ENCODE measurements around the gene COTL1. TPM values are rescaled to one million over a fixed set of nuclear protein-coding genes. Genes with fewer than 3 reads are reported as not detected.

Gene COTL1
- total and polyA plus RNA-seq, 2 of the 13 experiments (the other 11 are each of a cell fraction or from before 2014, with no cell fraction given): 8.7 to 16.9 TPM

DNA sequence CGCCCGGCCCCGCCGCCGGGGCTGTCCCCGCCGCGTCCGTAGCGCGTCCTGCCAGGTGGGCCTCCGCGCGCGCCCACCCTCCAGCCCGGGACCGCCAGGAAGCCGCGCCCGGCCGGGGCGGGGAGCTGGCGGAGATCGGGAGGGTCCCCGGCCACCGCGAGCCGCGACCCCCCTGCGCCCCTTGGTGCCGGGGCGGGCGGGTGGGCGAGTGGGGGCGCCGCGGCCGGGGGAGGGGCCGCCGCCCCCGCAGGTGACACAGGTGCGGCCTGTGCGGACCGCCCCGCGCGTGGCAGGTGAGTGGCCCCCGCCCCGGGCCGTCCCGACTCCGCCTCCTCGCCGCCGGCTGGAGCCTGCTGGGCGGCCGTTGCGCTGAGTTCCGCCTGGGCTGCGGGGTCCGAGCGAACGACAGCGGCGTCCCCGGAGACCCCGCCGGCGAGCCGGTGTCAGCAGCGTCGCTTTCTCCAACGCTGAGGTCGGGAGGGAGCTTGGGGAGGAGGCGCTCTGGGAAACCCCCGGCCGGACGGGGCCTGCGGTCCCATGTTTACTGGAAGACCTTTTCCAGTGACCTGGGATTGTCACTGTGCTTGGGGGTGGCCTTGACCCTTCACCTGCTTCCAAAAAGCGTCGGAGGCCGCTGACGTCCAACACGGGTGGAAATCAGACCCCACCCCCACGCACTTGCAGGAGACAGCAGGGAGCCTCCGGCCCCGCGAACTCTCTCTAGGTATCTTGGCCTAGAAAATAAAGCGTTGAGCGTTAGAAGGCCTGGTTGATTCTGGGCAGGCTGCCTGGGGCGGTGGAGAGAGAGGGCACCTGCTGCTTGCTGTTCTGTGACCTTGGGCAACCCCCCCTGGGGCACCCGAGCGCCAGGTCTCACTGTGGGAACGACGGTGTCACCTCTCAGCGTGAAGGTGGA is 31.0 kb upstream of the COTL1 start (continued):
- TF ChIP-seq, protein P1, sequence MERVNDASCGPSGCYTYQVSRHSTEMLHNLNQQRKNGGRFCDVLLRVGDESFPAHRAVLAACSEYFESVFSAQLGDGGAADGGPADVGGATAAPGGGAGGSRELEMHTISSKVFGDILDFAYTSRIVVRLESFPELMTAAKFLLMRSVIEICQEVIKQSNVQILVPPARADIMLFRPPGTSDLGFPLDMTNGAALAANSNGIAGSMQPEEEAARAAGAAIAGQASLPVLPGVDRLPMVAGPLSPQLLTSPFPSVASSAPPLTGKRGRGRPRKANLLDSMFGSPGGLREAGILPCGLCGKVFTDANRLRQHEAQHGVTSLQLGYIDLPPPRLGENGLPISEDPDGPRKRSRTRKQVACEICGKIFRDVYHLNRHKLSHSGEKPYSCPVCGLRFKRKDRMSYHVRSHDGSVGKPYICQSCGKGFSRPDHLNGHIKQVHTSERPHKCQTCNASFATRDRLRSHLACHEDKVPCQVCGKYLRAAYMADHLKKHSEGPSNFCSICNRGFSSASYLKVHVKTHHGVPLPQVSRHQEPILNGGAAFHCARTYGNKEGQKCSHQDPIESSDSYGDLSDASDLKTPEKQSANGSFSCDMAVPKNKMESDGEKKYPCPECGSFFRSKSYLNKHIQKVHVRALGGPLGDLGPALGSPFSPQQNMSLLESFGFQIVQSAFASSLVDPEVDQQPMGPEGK (CRISPR knock-in tag; IDR thresholded peaks at IDR 0.05): no peak
- TF ChIP-seq EZH2 (conservative IDR thresholded peaks at IDR 0.05; ENCODE audit: low read depth, low read length) (no peak), PCBP2 (optimal IDR thresholded peaks at IDR 0.05; ENCODE audit: low read depth, low read length, poor library complexity, severe bottlenecking) (no peak), KAT8 (CRISPR knock-in tag; IDR thresholded peaks at IDR 0.05) (peak; percentile 30; the same call in 1 of the 2 replicates), HNF4G (IDR thresholded peaks at IDR 0.05; ENCODE audit: borderline replicate concordance, low read depth, low read length) (no peak; the same call in 1 of the 2 replicates), HNF4G (CRISPR knock-in tag; IDR thresholded peaks at IDR 0.05; ENCODE audit: borderline replicate concordance, low read depth) (no peak), ZNF432 (CRISPR knock-in tag; IDR thresholded peaks at IDR 0.05; ENCODE audit: borderline replicate concordance) (no peak), KDM4B (CRISPR knock-in tag; IDR thresholded peaks at IDR 0.05) (no peak), ZNF382 (CRISPR knock-in tag; IDR thresholded peaks at IDR 0.05; ENCODE audit: borderline replicate concordance) (no peak), AKAP8 (CRISPR knock-in tag; IDR thresholded peaks at IDR 0.05) (no peak; the same call in 1 of the 2 replicates), ZNF20 (CRISPR knock-in tag; IDR thresholded peaks at IDR 0.05) (no peak)
- TF ChIP-seq, protein P2, sequence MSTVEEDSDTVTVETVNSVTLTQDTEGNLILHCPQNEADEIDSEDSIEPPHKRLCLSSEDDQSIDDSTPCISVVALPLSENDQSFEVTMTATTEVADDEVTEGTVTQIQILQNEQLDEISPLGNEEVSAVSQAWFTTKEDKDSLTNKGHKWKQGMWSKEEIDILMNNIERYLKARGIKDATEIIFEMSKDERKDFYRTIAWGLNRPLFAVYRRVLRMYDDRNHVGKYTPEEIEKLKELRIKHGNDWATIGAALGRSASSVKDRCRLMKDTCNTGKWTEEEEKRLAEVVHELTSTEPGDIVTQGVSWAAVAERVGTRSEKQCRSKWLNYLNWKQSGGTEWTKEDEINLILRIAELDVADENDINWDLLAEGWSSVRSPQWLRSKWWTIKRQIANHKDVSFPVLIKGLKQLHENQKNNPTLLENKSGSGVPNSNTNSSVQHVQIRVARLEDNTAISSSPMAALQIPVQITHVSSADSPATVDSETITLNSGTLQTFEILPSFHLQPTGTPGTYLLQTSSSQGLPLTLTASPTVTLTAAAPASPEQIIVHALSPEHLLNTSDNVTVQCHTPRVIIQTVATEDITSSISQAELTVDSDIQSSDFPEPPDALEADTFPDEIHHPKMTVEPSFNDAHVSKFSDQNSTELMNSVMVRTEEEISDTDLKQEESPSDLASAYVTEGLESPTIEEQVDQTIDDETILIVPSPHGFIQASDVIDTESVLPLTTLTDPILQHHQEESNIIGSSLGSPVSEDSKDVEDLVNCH (CRISPR knock-in tag; IDR thresholded peaks at IDR 0.05): no peak
- TF ChIP-seq, protein P3, sequence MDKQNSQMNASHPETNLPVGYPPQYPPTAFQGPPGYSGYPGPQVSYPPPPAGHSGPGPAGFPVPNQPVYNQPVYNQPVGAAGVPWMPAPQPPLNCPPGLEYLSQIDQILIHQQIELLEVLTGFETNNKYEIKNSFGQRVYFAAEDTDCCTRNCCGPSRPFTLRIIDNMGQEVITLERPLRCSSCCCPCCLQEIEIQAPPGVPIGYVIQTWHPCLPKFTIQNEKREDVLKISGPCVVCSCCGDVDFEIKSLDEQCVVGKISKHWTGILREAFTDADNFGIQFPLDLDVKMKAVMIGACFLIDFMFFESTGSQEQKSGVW (CRISPR knock-in tag; IDR thresholded peaks at IDR 0.05; ENCODE audit: borderline replicate concordance): no peak
- TF ChIP-seq, protein P4, sequence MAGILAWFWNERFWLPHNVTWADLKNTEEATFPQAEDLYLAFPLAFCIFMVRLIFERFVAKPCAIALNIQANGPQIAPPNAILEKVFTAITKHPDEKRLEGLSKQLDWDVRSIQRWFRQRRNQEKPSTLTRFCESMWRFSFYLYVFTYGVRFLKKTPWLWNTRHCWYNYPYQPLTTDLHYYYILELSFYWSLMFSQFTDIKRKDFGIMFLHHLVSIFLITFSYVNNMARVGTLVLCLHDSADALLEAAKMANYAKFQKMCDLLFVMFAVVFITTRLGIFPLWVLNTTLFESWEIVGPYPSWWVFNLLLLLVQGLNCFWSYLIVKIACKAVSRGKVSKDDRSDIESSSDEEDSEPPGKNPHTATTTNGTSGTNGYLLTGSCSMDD (CRISPR knock-in tag; IDR thresholded peaks at IDR 0.05): no peak
- TF ChIP-seq, protein P5, sequence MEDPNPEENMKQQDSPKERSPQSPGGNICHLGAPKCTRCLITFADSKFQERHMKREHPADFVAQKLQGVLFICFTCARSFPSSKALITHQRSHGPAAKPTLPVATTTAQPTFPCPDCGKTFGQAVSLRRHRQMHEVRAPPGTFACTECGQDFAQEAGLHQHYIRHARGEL (CRISPR knock-in tag; IDR thresholded peaks at IDR 0.05): no peak
- TF ChIP-seq, protein P6, sequence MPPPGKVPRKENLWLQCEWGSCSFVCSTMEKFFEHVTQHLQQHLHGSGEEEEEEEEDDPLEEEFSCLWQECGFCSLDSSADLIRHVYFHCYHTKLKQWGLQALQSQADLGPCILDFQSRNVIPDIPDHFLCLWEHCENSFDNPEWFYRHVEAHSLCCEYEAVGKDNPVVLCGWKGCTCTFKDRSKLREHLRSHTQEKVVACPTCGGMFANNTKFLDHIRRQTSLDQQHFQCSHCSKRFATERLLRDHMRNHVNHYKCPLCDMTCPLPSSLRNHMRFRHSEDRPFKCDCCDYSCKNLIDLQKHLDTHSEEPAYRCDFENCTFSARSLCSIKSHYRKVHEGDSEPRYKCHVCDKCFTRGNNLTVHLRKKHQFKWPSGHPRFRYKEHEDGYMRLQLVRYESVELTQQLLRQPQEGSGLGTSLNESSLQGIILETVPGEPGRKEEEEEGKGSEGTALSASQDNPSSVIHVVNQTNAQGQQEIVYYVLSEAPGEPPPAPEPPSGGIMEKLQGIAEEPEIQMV (CRISPR knock-in tag; IDR thresholded peaks at IDR 0.05; ENCODE audit: low read depth): no peak
- TF ChIP-seq, protein P7, sequence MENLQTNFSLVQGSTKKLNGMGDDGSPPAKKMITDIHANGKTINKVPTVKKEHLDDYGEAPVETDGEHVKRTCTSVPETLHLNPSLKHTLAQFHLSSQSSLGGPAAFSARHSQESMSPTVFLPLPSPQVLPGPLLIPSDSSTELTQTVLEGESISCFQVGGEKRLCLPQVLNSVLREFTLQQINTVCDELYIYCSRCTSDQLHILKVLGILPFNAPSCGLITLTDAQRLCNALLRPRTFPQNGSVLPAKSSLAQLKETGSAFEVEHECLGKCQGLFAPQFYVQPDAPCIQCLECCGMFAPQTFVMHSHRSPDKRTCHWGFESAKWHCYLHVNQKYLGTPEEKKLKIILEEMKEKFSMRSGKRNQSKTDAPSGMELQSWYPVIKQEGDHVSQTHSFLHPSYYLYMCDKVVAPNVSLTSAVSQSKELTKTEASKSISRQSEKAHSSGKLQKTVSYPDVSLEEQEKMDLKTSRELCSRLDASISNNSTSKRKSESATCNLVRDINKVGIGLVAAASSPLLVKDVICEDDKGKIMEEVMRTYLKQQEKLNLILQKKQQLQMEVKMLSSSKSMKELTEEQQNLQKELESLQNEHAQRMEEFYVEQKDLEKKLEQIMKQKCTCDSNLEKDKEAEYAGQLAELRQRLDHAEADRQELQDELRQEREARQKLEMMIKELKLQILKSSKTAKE (CRISPR knock-in tag; IDR thresholded peaks at IDR 0.05; ENCODE audit: borderline replicate concordance): no peak
